Cerebellar nuclear complex (tissue), 1 donor: Measurements from ENCODE around the gene EXOC4.

Experiments
- DNase-seq, 2 experiments: peaks; one replicate each; lab custom pipeline; 2025; lab: John Stamatoyannopoulos, UW

The EXOC4 gene

GRCh38 chr7:134037991-134038390, 785.1 kb downstream of the EXOC4 start:
- DNase-seq: no peak

GRCh38 chr7:134040988-134041387, 788.1 kb downstream of the EXOC4 start:
- DNase-seq: no peak

- no peak for DNase-seq
These were observed 788.6 kb downstream of the EXOC4 start for GRCh38 chr7:134041477-134041876.

- DNase-seq: no peak
These were observed 789.4 kb downstream of the EXOC4 start for GRCh38 chr7:134042307-134042706.

GRCh38 chr7:134044682-134045081, 791.8 kb downstream of the EXOC4 start:
- no peak for DNase-seq

GRCh38 chr7:134045716-134046115, 792.8 kb downstream of the EXOC4 start:
- DNase-seq: no peak

- DNase-seq: no peak
These were observed 793.8 kb downstream of the EXOC4 start for GRCh38 chr7:134046594-134047128.

- no peak for DNase-seq
These were observed 794.8 kb downstream of the EXOC4 start for GRCh38 chr7:134047675-134048074.

- DNase-seq: no peak
These were observed 795.3 kb downstream of the EXOC4 start for GRCh38 chr7:134048166-134048565.

- DNase-seq: no peak
These were observed 798.1 kb downstream of the EXOC4 start for GRCh38 chr7:134051020-134051419.

- DNase-seq: no peak
These were observed 803.9 kb downstream of the EXOC4 start for GRCh38 chr7:134056816-134057215.

GRCh38 chr7:134058521-134058920, 805.6 kb downstream of the EXOC4 start:
- DNase-seq: no peak

- DNase-seq: no peak
These were observed 806.1 kb downstream of the EXOC4 start for GRCh38 chr7:134058980-134059379.

- DNase-seq: no peak
These were observed 807.0 kb downstream of the EXOC4 start for GRCh38 chr7:134059921-134060320.

GRCh38 chr7:134060874-134061273, 808.0 kb downstream of the EXOC4 start:
- DNase-seq: no peak

- DNase-seq: no peak
These were observed 809.6 kb downstream of the EXOC4 start for GRCh38 chr7:134062460-134062859.

- DNase-seq: no peak
These were observed 812.5 kb downstream of the EXOC4 start for GRCh38 chr7:134065415-134065814.

- no peak for DNase-seq
These were observed 814.3 kb downstream of the EXOC4 start for GRCh38 chr7:134067164-134067563.

GRCh38 chr7:134068670-134069069, 815.8 kb downstream of the EXOC4 start:
- DNase-seq: no peak

- no peak for DNase-seq
These were observed 816.3 kb downstream of the EXOC4 start for GRCh38 chr7:134069187-134069586.

- DNase-seq: no peak
These were observed 817.8 kb downstream of the EXOC4 start for GRCh38 chr7:134070673-134071072.

GRCh38 chr7:134071355-134072331, 818.8 kb downstream of the EXOC4 start:
- DNase-seq: no peak

- no peak for DNase-seq
These were observed 820.4 kb downstream of the EXOC4 start for GRCh38 chr7:134073276-134073675.
